ENCODE results near the gene UBASH3A. TPM values are rescaled to one million over a fixed set of nuclear protein-coding genes. Genes with fewer than 3 reads are reported as not detected.

Gene UBASH3A
- polyA plus RNA-seq, 3 donors = not detected

GRCh38 chr21:42384989-42385388 lies 18.7 kb upstream of the UBASH3A start:
- peak; percentile 19 to 63 (median 36) for DNase-seq
- Mint-ChIP-seq H3K27ac (peak overlapping the region; percentile 78 to 90 (median 84)), H3K9me3 (peaks cover 11 to 20% (median 15%) of the 10 kb centered on the region in 7 donors), H3K27me3 (ENCODE audit: low read depth in 3 of 3) (peaks cover 1 to 9% (median 4%) of the 10 kb centered on the region in 3 donors), H3K36me3 (no peaks in the 10 kb centered on the region), H3K4me3 (peak overlapping the region in 1 of 2 donors; percentile 7), H3K4me1 (peaks cover 63% of the 10 kb centered on the region)
- Histone ChIP-seq H3K36me3 (replicated peaks in 1 of 2; ENCODE audit: control insufficient read depth in 1 of 2, insufficient read depth in 2 of 2, low read length in 2 of 2) (no peaks in the 10 kb centered on the region), H3K4me2 (replicated peaks; ENCODE audit: extremely low read depth, low read length, poor library complexity, severe bottlenecking) (no peak overlapping the region), H3K27me3 (ENCODE audit: control insufficient read depth in 2 of 2, insufficient read depth in 2 of 2, low read length in 2 of 2) (no peaks in the 10 kb centered on the region), H3K27ac (ENCODE audit: low read depth in 1 of 2, low read length in 2 of 2) (peak overlapping the region; percentile 39 to 51), H3K79me2 (ENCODE audit: insufficient read depth, low read length) (no peaks in the 10 kb centered on the region), H3K9me3 (replicated peaks in 1 of 2; ENCODE audit: control insufficient read depth in 1 of 2, insufficient read depth in 1 of 2, low read length in 2 of 2) (peaks cover 19 to 29% of the 10 kb centered on the region in 2 donors), H4K20me1 (ENCODE audit: insufficient read depth, low read length) (no peaks in the 10 kb centered on the region), H3K4me1 (ENCODE audit: control insufficient read depth in 1 of 2, insufficient read depth in 2 of 2, low read length in 2 of 2) (peaks cover 20 to 46% of the 10 kb centered on the region in 2 donors), H2AFZ (ENCODE audit: insufficient read depth, low read depth, low read length, poor library complexity, severe bottlenecking) (no peak overlapping the region), H3K4me3 (replicated peaks in 1 of 3; ENCODE audit: low read depth in 2 of 3, low read length in 3 of 3) (no peak overlapping the region), H3K9ac (ENCODE audit: insufficient read depth, low read length, poor library complexity, severe bottlenecking) (no peak overlapping the region)
- 33% methylated on average over 1 of the region's 2 CpGs for WGBS (ENCODE audit: insufficient coverage)
- TF ChIP-seq CTCF (IDR thresholded peaks at IDR 0.05) = no peak
- intact Hi-C loops (cut with micrococcal nuclease) = loop anchor here in 1 of 2 donors (5.0 kb wide), 1 partner anchor 62 kb away; no protein-coding TSS in a partner anchor

GRCh38 chr21:42385619-42386018 lies 18.1 kb upstream of the UBASH3A start:
- H3K27ac ChIP-seq (ENCODE audit: low read depth in 1 of 2, low read length in 2 of 2) = peak overlapping the region; percentile 39 to 51
- no peak overlapping the region for H3K4me2 ChIP-seq (replicated peaks; ENCODE audit: extremely low read depth, low read length, poor library complexity, severe bottlenecking)
- H3K27me3 ChIP-seq (ENCODE audit: control insufficient read depth in 2 of 2, insufficient read depth in 2 of 2, low read length in 2 of 2) = no peaks in the 10 kb centered on the region
- Mint-ChIP-seq H3K36me3 (no peaks in the 10 kb centered on the region), H3K9me3 (peaks cover 11 to 20% (median 15%) of the 10 kb centered on the region in 7 donors), H3K4me3 (peak overlapping the region in 1 of 2 donors; percentile 43), H3K4me1 (peaks cover 63% of the 10 kb centered on the region), H3K27me3 (ENCODE audit: low read depth in 3 of 3) (peaks cover 1 to 7% (median 4%) of the 10 kb centered on the region in 3 donors), H3K27ac (peak overlapping the region; percentile 42 to 90 (median 79))
- intact Hi-C loops (cut with micrococcal nuclease) = no loop called here
- H3K9me3 ChIP-seq (replicated peaks in 1 of 2; ENCODE audit: control insufficient read depth in 1 of 2, insufficient read depth in 1 of 2, low read length in 2 of 2) = peaks cover 19 to 29% of the 10 kb centered on the region in 2 donors
- no peak overlapping the region for H3K9ac ChIP-seq (ENCODE audit: insufficient read depth, low read length, poor library complexity, severe bottlenecking)
- DNase-seq = no peak
- H2AFZ ChIP-seq (ENCODE audit: insufficient read depth, low read depth, low read length, poor library complexity, severe bottlenecking) = no peak overlapping the region
- TF ChIP-seq CTCF (IDR thresholded peaks at IDR 0.05) = no peak
- 100% methylated on average over 4 of the region's 5 CpGs for WGBS (ENCODE audit: insufficient coverage)
- no peaks in the 10 kb centered on the region for H3K79me2 ChIP-seq (ENCODE audit: insufficient read depth, low read length)
- no peaks in the 10 kb centered on the region for H3K36me3 ChIP-seq (replicated peaks in 1 of 2; ENCODE audit: control insufficient read depth in 1 of 2, insufficient read depth in 2 of 2, low read length in 2 of 2)
- no peak overlapping the region for H3K4me3 ChIP-seq (replicated peaks in 1 of 3; ENCODE audit: low read depth in 2 of 3, low read length in 3 of 3)
- H3K4me1 ChIP-seq (ENCODE audit: control insufficient read depth in 1 of 2, insufficient read depth in 2 of 2, low read length in 2 of 2) = peaks cover 20 to 46% of the 10 kb centered on the region in 2 donors
- H4K20me1 ChIP-seq (ENCODE audit: insufficient read depth, low read length) = no peaks in the 10 kb centered on the region
